HG02970 (cell line): ENCODE data around the gene PFKFB3.
"Not testable (repeated sequence)": the region's sequence is repeated elsewhere in the genome, so short reads cannot be mapped to it uniquely, and the experiment has no call there.

ENCODE experiments used
- ATAC-seq: cut with Tn5 transposase; IDR thresholded peaks from one replicate; pipeline ENCODE4 v1.9.1; 2021; ENCODE audit warnings: mild to moderate bottlenecking, moderate library complexity, moderate number of reproducible peaks; ENCODE audit not compliant: unreplicated experiment, low FRiP score

PFKFB3 gene

DNA sequence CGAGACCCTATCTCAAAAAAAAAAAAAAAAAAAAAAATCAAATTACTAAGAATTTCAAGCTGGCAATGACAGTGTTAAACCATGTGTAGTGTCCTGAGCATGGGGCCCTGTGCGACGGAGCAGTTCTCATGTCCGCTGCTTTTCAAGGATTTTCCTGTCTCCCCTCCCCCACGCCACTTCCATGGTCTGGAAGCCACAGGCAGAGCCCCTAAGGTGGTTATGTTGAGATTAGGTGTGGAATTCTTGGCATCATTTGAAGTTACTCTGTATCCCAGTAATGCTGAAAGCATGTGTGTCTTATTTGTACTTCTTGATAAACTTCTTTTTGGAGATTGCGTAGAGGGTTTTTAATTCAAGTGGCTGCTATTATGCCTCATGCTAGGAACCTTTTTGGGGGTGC, 65.2 kb downstream of the PFKFB3 start:
- ATAC-seq, result no peak

DNA sequence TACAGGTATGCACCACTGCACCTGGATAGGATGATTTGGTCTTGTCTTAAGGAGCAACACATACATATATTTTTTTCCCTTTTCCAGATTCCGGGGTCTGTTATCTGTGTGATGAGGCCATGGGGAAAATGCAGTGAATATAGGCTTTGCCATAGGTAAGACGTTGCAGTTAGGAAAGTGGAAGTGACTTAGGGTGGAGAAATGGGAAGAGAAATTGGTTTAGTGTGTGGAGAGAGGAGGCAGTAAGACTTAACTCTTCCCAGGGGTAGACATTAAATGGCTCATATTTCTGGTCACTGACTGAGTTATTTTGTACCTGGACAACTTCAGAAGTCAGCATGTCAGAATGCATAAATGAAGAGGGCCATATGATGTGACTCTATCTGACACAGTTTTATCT, 66.7 kb downstream of the PFKFB3 start:
- ATAC-seq, result no peak

GRCh38 chr10:6269953-6270867, 67.5 kb downstream of the PFKFB3 start:
- no peak for ATAC-seq

GRCh38 chr10:6270951-6271350, 68.2 kb downstream of the PFKFB3 start:
- ATAC-seq, result no peak

GRCh38 chr10:6271663-6272062, 68.9 kb downstream of the PFKFB3 start:
- no peak for ATAC-seq

- ATAC-seq, result no peak
These were observed 69.4 kb downstream of the PFKFB3 start for GRCh38 chr10:6272126-6272525.

DNA sequence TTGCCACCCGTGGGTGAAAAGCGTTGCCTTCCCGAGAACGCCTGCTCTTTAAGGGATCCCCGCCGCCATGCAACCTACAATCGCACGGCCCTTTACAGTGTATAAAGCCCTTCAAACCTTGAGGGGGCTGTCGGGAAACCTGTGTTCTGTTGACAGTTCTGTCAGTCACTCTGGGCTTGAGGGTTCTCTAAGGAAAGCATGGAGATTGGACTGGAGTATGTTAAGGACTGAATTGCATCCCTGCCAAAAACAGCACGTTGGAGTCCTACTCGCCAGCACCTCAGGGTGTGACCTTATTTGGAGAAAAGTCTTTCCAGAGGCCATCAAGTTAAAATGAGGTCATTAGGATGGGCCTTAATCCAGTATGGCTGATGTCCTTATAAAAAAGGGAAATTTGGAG, 70.6 kb downstream of the PFKFB3 start:
- ATAC-seq, result no peak

GRCh38 chr10:6274040-6274439, 71.3 kb downstream of the PFKFB3 start:
- no peak for ATAC-seq

DNA sequence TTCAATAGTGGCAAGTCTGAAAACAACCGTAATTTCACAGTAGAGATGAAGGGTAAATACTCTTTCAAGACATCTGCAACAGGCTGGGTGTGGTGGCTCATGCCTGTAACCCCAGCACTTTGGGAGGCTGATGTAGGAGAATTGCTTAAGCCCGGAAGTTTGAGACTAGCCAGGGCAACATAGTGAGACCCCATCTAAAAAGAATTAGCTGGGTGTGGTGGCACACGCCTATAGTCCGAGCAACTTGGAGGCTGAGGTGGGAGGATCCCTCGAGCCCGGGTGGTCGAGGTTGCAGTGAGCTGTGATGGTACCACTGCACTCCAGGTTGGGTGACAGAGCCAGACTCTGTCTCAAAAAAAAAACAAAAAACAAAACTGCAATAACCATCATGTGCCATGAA, 71.8 kb downstream of the PFKFB3 start:
- no peak for ATAC-seq

- ATAC-seq, result no peak
These were observed 72.6 kb downstream of the PFKFB3 start for GRCh38 chr10:6275022-6275997.

GRCh38 chr10:6276356-6276755, 73.6 kb downstream of the PFKFB3 start:
- no peak for ATAC-seq

GRCh38 chr10:6278519-6279120, 75.9 kb downstream of the PFKFB3 start:
- no peak for ATAC-seq

DNA sequence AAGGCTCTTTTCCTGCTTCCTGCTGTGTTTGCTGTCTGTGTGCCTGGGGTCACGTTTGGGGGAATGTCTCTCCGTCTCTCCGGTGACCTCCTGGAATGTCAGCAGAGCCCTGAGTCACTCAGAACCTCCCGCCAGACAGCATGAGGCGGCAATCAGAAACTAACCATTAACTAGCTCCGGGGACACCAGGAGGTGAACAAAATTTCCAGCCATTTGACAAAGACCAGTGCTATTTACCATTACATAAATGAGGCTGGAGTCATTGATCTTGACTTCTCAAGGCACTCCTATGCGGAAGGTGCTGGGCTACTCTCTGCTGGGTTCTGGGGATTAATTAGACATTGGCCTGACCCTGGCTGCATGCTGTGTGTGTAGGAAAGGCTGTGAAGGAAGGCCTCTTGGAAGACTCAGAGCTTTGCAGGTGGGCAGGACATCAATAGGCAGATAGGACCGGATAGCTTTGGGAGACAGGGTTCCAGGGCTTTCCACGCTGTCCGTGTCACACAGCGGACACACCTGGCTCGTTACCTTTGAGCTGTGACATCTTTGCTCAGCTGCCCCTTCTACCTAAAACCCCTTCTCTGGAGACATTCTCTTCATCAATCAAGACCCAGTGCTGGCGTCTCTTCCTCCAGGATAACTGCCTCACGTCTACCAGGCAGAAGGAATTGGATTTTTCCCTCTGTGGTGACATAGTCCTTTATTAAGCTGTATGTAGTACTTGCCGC, 77.0 kb downstream of the PFKFB3 start:
- no peak for ATAC-seq

- no peak for ATAC-seq
These were observed 77.6 kb downstream of the PFKFB3 start for GRCh38 chr10:6280291-6280690.

GRCh38 chr10:6282454-6282958, 79.8 kb downstream of the PFKFB3 start:
- no peak for ATAC-seq

GRCh38 chr10:6283655-6284054, 80.9 kb downstream of the PFKFB3 start:
- no peak for ATAC-seq

- not testable (repeated sequence) for ATAC-seq
These were observed 87.9 kb downstream of the PFKFB3 start for GRCh38 chr10:6290621-6291020.

DNA sequence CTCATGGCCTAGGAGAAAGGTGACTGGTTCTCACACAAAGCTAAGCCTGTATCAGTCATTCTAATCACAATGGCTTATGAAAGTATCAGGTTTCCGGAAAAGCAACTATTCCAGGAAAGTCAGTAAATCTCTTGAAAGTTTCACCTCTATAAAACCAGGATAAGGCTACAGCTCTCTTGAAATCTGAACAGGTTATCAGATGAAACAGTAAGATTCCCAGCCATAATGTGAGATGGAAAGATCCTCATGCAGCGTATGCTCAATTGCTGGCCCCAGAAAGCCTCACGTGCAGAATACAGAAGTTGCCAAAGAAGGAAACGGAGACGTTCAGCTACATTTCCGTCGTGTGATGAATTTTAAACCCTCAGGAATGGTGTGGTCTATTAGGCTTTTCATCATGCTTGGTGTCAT, 90.0 kb downstream of the PFKFB3 start:
- ATAC-seq, result no peak

DNA sequence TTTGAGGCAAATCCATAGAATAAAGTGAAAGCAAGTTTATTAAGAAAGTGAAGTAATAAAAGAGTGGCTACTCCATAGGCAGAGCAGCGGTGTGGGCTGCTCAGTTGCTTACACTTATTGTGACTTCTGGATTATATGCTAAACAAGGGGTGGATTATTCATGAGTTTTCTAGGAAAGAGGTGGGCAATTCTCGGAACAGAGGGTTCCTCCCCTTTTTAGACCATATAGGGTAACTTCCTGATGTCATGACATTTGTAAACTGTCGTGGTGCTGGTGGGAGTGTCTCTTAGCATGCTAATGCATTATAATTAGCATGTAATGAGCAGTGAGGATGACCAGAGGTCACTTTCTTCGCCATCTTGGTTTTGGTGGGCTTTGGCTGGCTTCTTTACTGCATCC, 93.7 kb downstream of the PFKFB3 start:
- ATAC-seq, result not testable (repeated sequence)

GRCh38 chr10:6296828-6297251, 94.1 kb downstream of the PFKFB3 start:
- no peak for ATAC-seq
